HG03095 (cell line): Measurements from ENCODE around the gene ZSCAN16.

Experiments used
- ATAC-seq: cut with Tn5 transposase; IDR thresholded peaks from one replicate; pipeline ENCODE4 v1.9.1; 2021; ENCODE audit warnings: moderate library complexity; ENCODE audit not compliant: unreplicated experiment

ZSCAN16 gene

DNA sequence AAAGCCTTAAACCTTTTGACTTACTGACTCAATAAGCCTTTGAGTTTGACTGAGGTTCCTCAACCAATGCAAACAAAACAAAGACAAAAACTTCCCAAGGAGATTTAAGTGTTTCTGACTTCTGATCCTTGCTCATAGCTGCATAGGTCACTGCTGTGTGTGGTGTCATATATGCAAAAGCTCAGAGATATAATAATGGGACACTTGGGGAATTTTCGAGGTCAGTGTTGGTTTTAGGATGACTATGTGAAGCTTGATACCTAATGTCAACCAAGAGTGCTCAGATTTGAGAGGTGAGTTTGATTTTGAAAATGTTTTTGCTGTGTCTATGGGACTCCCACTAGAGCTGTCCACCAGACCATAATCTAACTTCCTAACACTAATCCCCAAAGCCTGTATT is 43.5 kb downstream of the ZSCAN16 start:
- no peak for ATAC-seq

DNA sequence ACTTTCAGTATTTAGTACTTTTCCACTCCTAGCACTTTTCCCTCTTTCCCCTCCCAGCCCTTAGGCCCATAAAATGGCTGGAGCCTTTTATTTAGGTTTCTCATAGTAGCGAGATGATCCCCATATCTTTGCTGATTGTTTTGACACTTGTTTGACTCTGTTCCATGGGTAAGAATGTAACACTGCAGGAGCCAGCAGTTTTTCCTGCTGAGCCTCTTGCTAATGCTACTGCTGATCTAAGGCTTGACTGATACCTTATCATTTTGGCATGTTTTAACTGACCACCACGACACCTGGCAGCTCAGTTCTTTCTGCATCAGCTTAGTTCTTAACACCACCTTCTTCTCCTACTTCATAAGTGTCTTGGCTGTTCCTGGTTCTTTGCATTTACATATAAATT is 46.9 kb downstream of the ZSCAN16 start:
- ATAC-seq = no peak

DNA sequence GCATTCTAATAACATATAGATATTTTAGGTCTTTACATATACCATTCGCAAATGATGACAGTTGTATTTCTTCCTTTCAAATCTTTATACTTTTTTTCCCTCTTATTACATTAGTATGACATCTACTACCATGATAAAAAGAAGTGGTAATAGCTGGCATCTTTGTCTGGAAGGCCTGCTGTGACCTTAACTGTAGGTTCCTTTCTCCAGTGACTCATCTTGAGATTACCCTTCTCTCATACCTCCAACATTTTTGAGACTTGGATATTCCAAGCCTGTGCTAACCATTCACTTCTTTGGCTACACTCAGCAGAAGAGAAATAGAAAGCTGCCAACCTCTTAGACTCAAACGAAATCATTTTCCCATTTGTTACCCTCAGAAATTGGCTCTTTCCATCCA is 47.6 kb downstream of the ZSCAN16 start:
- no peak for ATAC-seq

DNA sequence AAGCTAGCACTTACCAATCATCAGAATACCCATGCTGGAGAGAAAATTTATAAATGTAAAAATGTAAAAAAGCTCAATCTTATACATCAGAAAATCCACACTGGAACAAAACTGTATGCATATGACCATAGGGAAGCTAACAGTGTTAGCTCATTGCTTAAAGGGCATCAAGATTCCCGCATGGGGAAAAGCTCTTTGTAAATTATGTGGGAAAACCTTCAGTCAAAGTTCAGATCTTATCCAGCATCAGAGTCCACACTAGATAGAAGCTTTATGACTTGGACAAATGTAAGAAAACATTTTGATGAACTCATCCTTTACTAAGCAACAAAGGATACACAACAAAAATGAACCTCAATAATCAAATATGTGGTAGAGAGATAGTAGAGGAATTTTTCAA is 52.0 kb downstream of the ZSCAN16 start:
- ATAC-seq = no peak
